Stimulated activated CD4-positive, alpha-beta T cell treated with anti-CD3 and anti-CD28 coated beads, Interleukin-1b, Interleukin-23, amount 100 ng/mL, for 48 hours (primary cell): Measurements from ENCODE around the gene MAP2K6.

Experiments
- DNase-seq: peaks from one replicate; pipeline ENCODE4 v3.0.0-alpha.2; 2020

Gene MAP2K6

GRCh38 chr17:69588316-69588715, 173.8 kb downstream of the MAP2K6 start:
- DNase-seq = no peak

GRCh38 chr17:69588827-69589239, 174.3 kb downstream of the MAP2K6 start:
- no peak for DNase-seq

DNA sequence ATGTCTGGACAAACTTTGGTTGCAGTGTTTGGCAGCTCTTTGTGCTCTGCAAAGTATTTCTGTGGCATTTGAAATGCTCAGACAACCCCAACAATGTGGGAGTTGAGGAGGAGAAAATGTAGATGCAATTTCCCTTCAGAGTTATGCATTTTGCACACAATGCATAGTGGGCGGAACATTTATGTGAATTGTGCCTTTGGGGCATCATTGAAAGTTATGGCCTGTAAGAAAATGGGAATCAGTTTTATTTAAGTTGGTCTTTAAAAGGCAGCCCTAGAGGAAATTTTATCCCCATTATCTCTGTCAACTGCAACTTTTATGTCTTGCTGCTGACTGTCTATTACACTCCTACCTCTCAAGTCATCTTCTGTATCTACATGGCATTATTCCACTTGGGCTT, 176.2 kb downstream of the MAP2K6 start:
- DNase-seq = no peak

GRCh38 chr17:69592692-69593350, 178.3 kb downstream of the MAP2K6 start:
- DNase-seq = no peak

DNA sequence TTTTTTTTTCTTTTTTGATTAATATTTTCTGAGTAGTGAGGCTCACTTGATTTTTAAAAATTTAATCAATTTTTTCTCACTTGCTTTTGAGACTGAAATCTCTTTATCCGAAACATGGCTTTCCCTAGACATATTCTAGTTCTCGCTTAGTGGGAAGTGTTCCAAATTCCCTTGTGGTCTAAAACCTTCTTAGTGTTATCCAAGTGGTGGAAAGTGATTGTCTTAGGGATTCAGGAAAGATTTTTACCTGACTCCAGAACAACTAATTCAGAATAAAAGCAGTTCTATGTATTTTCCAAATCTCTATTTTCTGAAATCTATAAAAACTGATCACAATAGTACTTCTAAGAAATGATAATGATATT, 178.8 kb downstream of the MAP2K6 start:
- DNase-seq = no peak

DNA sequence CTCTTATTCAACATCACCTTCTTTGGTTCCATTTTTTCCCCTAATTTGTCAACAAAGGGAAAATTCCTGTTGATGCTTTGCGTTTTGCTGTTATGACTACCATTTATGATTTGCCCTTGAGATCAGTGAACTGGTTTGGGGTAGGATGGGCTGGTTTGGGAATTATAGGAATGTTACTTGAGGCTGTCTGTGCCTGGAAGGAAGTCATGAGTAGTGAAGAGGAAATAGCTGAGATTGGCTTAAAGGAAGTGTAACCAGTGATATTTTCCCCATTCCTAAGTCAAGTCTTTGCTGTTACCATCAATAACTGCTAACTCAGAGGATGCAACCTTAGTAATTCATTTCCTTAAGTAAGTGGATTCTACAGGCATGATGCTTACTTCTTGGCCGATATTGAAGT, 179.2 kb downstream of the MAP2K6 start:
- DNase-seq = no peak

- no peak for DNase-seq
Measured at GRCh38 chr17:69594641-69595040, 180.1 kb downstream of the MAP2K6 start.

GRCh38 chr17:69596141-69596540, 181.6 kb downstream of the MAP2K6 start:
- DNase-seq = no peak

- DNase-seq = no peak
Measured at GRCh38 chr17:69597898-69598692, 183.6 kb downstream of the MAP2K6 start.

DNA sequence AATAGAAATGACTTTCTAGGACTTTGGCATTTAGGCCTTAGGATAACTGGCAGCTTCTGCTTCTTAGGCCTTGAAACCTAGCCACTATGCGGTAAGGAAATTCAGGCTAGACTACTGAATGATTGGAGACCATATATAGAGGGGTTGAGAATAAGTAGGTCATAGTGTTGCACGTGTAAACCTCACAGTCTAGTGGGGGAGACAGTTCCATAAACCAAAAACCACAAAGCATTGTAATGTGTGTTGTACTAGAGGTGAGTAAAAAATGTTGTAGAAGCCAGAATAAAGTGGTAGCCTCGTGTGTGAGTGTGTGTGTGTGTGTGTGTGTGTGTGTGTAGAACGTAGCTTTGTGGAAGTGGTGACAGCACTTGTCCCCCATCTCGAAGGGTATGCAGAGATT, 188.5 kb downstream of the MAP2K6 start:
- DNase-seq = no peak
